Measurements from ENCODE around the gene AZU1. TPM values are rescaled to one million over a fixed set of nuclear protein-coding genes. Genes with fewer than 3 reads are reported as not detected.

The AZU1 gene
- total and polyA plus RNA-seq, 2 of the 8 experiments (the other 6 are each of a cell fraction or from before 2014, with no cell fraction given) = 0.80 to 1.3 TPM

DNA sequence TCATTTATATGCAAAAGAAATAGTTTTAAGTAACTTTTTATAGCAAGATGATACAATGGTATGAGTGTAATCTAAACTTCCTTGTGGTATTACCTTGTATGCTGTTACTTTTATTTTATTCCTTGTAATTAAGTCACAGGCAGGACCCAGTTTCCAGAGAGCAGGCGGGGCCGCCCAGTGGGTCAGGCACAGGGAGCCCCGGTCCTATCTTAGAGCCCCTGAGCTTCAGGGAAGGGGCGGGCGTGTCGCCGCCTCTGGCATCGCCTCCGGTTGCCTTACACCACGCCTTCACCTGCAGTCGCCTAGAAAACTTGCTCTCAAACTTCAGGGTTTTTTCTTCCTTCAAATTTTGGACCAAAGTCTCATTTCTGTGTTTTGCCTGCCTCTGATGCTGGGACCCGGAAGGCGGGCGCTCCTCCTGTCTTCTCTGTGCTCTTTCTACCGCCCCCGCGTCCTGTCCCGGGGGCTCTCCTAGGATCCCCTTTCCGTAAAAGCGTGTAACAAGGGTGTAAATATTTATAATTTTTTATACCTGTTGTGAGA lies 16.1 kb upstream of the AZU1 start (continued):
- TF ChIP-seq, protein P1, sequence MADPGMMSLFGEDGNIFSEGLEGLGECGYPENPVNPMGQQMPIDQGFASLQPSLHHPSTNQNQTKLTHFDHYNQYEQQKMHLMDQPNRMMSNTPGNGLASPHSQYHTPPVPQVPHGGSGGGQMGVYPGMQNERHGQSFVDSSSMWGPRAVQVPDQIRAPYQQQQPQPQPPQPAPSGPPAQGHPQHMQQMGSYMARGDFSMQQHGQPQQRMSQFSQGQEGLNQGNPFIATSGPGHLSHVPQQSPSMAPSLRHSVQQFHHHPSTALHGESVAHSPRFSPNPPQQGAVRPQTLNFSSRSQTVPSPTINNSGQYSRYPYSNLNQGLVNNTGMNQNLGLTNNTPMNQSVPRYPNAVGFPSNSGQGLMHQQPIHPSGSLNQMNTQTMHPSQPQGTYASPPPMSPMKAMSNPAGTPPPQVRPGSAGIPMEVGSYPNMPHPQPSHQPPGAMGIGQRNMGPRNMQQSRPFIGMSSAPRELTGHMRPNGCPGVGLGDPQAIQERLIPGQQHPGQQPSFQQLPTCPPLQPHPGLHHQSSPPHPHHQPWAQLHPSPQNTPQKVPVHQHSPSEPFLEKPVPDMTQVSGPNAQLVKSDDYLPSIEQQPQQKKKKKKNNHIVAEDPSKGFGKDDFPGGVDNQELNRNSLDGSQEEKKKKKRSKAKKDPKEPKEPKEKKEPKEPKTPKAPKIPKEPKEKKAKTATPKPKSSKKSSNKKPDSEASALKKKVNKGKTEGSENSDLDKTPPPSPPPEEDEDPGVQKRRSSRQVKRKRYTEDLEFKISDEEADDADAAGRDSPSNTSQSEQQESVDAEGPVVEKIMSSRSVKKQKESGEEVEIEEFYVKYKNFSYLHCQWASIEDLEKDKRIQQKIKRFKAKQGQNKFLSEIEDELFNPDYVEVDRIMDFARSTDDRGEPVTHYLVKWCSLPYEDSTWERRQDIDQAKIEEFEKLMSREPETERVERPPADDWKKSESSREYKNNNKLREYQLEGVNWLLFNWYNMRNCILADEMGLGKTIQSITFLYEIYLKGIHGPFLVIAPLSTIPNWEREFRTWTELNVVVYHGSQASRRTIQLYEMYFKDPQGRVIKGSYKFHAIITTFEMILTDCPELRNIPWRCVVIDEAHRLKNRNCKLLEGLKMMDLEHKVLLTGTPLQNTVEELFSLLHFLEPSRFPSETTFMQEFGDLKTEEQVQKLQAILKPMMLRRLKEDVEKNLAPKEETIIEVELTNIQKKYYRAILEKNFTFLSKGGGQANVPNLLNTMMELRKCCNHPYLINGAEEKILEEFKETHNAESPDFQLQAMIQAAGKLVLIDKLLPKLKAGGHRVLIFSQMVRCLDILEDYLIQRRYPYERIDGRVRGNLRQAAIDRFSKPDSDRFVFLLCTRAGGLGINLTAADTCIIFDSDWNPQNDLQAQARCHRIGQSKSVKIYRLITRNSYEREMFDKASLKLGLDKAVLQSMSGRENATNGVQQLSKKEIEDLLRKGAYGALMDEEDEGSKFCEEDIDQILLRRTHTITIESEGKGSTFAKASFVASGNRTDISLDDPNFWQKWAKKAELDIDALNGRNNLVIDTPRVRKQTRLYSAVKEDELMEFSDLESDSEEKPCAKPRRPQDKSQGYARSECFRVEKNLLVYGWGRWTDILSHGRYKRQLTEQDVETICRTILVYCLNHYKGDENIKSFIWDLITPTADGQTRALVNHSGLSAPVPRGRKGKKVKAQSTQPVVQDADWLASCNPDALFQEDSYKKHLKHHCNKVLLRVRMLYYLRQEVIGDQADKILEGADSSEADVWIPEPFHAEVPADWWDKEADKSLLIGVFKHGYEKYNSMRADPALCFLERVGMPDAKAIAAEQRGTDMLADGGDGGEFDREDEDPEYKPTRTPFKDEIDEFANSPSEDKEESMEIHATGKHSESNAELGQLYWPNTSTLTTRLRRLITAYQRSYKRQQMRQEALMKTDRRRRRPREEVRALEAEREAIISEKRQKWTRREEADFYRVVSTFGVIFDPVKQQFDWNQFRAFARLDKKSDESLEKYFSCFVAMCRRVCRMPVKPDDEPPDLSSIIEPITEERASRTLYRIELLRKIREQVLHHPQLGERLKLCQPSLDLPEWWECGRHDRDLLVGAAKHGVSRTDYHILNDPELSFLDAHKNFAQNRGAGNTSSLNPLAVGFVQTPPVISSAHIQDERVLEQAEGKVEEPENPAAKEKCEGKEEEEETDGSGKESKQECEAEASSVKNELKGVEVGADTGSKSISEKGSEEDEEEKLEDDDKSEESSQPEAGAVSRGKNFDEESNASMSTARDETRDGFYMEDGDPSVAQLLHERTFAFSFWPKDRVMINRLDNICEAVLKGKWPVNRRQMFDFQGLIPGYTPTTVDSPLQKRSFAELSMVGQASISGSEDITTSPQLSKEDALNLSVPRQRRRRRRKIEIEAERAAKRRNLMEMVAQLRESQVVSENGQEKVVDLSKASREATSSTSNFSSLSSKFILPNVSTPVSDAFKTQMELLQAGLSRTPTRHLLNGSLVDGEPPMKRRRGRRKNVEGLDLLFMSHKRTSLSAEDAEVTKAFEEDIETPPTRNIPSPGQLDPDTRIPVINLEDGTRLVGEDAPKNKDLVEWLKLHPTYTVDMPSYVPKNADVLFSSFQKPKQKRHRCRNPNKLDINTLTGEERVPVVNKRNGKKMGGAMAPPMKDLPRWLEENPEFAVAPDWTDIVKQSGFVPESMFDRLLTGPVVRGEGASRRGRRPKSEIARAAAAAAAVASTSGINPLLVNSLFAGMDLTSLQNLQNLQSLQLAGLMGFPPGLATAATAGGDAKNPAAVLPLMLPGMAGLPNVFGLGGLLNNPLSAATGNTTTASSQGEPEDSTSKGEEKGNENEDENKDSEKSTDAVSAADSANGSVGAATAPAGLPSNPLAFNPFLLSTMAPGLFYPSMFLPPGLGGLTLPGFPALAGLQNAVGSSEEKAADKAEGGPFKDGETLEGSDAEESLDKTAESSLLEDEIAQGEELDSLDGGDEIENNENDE (IDR thresholded peaks at IDR 0.05; ENCODE audit: insufficient replicate concordance, low read length) = no peak
- no peak for TF ChIP-seq MAFK (IDR thresholded peaks at IDR 0.05; ENCODE audit: low read depth, low read length)
- no peak for TF ChIP-seq JUN (IDR thresholded peaks at IDR 0.05; ENCODE audit: low read depth, low read length)
- no peak for TF ChIP-seq KDM4A (IDR thresholded peaks at IDR 0.05; ENCODE audit: low read depth, low read length, severe bottlenecking)
- TF ChIP-seq NANOG (IDR thresholded peaks at IDR 0.05; ENCODE audit: insufficient read depth, low read depth, low read length, poor library complexity, severe bottlenecking) = no peak
- no peak for TF ChIP-seq BCL11A (IDR thresholded peaks at IDR 0.05; ENCODE audit: low read depth in 2 of 2, low read length in 2 of 2)
- no peak for TF ChIP-seq KDM5A (IDR thresholded peaks at IDR 0.05; ENCODE audit: low read length)
- TF ChIP-seq CBX5 (IDR thresholded peaks at IDR 0.05; ENCODE audit: low read depth, low read length) = no peak
- TF ChIP-seq TBP (IDR thresholded peaks at IDR 0.05; ENCODE audit: low read depth, low read length) = no peak
- TF ChIP-seq POLR2A (IDR thresholded peaks at IDR 0.05; ENCODE audit: control extremely low read depth in 1 of 2, low read depth in 2 of 2, low read length in 2 of 2) = no peak
- no peak for TF ChIP-seq SRF (IDR thresholded peaks at IDR 0.05; ENCODE audit: low read depth, low read length)
